CD4-positive, alpha-beta T cell (primary cell): ENCODE results near the gene CCNQ. TPM values are rescaled to one million over a fixed set of nuclear protein-coding genes. Genes with fewer than 3 reads are reported as not detected.

Experiments
- ATAC-seq: fragments of 200-7000 bp; cut with Tn5 transposase; one replicate; pipeline ENCODE4 v1.10.0; 2022; ENCODE audit warnings: mild to moderate bottlenecking; ENCODE audit not compliant: poor library complexity
- CTCF ChIA-PET: fragments of 350-600 bp; sonication (Branson Sonifier 250); formaldehyde crosslinking; loops from one replicate; lab custom pipeline; 2021; ENCODE audit warnings: antibody characterized with exemption, inconsistent platforms; lab: Charles Lee
- POLR2A ChIA-PET: fragments of 350-600 bp; sonication (Branson Sonifier 250); formaldehyde crosslinking; loops from one replicate; lab custom pipeline; 2021; ENCODE audit warnings: antibody characterized with exemption, inconsistent platforms; lab: Charles Lee
- DNase-seq, 14 experiments: peaks; one replicate each; pipeline ENCODE4 v3.0.0-alpha.2; 2013 to 2020; ENCODE audit warnings: mixed read lengths in 2 of 14
- H3K27ac ChIP-seq, 2 donors: one replicate each; pipeline versions ENCODE4 v1.5.1 to v1.7.0; 2013; ENCODE audit warnings: low read length in 2 of 2, low read depth in 1 of 2, mild to moderate bottlenecking in 1 of 2
- H3K27me3 ChIP-seq, 2 experiments: 1 replicate in 1 of 2; 2 replicates in 1 of 2; pipeline versions ENCODE4 v1.6.1 to v1.7.0; 2013; ENCODE audit warnings: low read length in 2 of 2, control low read depth in 1 of 2, mild to moderate bottlenecking in 1 of 2, moderate library complexity in 1 of 2; ENCODE audit not compliant: insufficient read depth in 2 of 2, control insufficient read depth in 1 of 2
- H3K36me3 ChIP-seq: one replicate; pipeline ENCODE4 v1.6.1; 2013; ENCODE audit warnings: low read length, control low read depth; ENCODE audit not compliant: insufficient read depth
- H3K4me1 ChIP-seq: one replicate; pipeline ENCODE4 v1.6.1; 2013; ENCODE audit warnings: low read length, control low read depth; ENCODE audit not compliant: insufficient read depth
- H3K4me3 ChIP-seq: one replicate; pipeline ENCODE4 v1.5.1; 2013; ENCODE audit warnings: mild to moderate bottlenecking, low read length, moderate library complexity
- H3K9me3 ChIP-seq, 2 experiments: 1 replicate in 1 of 2; 2 replicates in 1 of 2; pipeline versions ENCODE4 v1.6.1 to v1.7.0; 2013; ENCODE audit warnings: low read length in 2 of 2, mild to moderate bottlenecking in 2 of 2, control low read depth in 1 of 2, moderate library complexity in 1 of 2; ENCODE audit not compliant: control insufficient read depth in 1 of 2, insufficient read depth in 1 of 2
- H3K27ac Mint-ChIP-seq: one replicate; pipeline ENCODE4 v1.8.0; 2020; ENCODE audit warnings: mixed read lengths
- H3K27me3 Mint-ChIP-seq: one replicate; pipeline ENCODE4 v1.8.0; 2021; ENCODE audit warnings: mixed read lengths
- H3K36me3 Mint-ChIP-seq: one replicate; pipeline ENCODE4 v1.8.0; 2021; ENCODE audit warnings: low read depth, mixed read lengths
- H3K4me1 Mint-ChIP-seq: one replicate; pipeline ENCODE4 v1.8.0; 2021; ENCODE audit warnings: low read depth, mixed read lengths
- H3K4me3 Mint-ChIP-seq: one replicate; pipeline ENCODE4 v1.8.0; 2020; ENCODE audit warnings: mild to moderate bottlenecking, mixed read lengths
- H3K9me3 Mint-ChIP-seq: one replicate; pipeline ENCODE4 v1.8.0; 2020; ENCODE audit warnings: mixed read lengths
- intact Hi-C, 2 experiments: fragments of 100-400 bp; cut with DNase I in 1 of 2; cut with micrococcal nuclease in 1 of 2; formaldehyde crosslinking; loops; one replicate each; pipeline versions ENCODE4 v1.15.1 to v1.9.0; 2023 to 2025; cut with DNase I, micrococcal nuclease
- total RNA-seq, 174 experiments: library from RNA in 2 of 174; stranded (reverse) in 2 of 174; gene quantifications; one replicate each; pipeline ENCODE4 v1.2.3 and lab custom pipeline; 2021 to 2026
- TF ChIP-seq, protein P1 (sequence below): fragments of 200-600 bp; IDR thresholded peaks from one replicate; pipeline ENCODE4 v1.8.0; 2022; ENCODE audit warnings: antibody characterized with exemption, mild to moderate bottlenecking

Gene CCNQ
- total RNA-seq, 2 experiments from 2014 or later: 13.9 to 14.1 TPM

GRCh38 chrX:153642051-153642654 lies 43.2 kb upstream of the CCNQ start:
- Mint-ChIP-seq H3K27ac (no peak overlapping the region), H3K4me3 (no peak overlapping the region), H3K9me3 (no peaks in the 10 kb centered on the region), H3K27me3 (peaks cover 35% of the 10 kb centered on the region), H3K4me1 (peaks cover 5% of the 10 kb centered on the region), H3K36me3 (no peaks in the 10 kb centered on the region)
- H3K27me3 ChIP-seq: peaks cover 30 to 37% of the 10 kb centered on the region in 2 experiments
- intact Hi-C loops: no loop called here
- H3K27ac ChIP-seq: no peak overlapping the region
- TF ChIP-seq, protein P1, sequence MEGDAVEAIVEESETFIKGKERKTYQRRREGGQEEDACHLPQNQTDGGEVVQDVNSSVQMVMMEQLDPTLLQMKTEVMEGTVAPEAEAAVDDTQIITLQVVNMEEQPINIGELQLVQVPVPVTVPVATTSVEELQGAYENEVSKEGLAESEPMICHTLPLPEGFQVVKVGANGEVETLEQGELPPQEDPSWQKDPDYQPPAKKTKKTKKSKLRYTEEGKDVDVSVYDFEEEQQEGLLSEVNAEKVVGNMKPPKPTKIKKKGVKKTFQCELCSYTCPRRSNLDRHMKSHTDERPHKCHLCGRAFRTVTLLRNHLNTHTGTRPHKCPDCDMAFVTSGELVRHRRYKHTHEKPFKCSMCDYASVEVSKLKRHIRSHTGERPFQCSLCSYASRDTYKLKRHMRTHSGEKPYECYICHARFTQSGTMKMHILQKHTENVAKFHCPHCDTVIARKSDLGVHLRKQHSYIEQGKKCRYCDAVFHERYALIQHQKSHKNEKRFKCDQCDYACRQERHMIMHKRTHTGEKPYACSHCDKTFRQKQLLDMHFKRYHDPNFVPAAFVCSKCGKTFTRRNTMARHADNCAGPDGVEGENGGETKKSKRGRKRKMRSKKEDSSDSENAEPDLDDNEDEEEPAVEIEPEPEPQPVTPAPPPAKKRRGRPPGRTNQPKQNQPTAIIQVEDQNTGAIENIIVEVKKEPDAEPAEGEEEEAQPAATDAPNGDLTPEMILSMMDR: no peak
- no peak overlapping the region for H3K4me3 ChIP-seq
- ATAC-seq: no peak
- H3K9me3 ChIP-seq: peaks cover 0 to 12% of the 10 kb centered on the region in 2 experiments
- CTCF ChIA-PET: no interaction called here
- no peaks in the 10 kb centered on the region for H3K36me3 ChIP-seq
- POLR2A ChIA-PET: no interaction called here
- peak in 2 of 14 experiments; percentile 47 for DNase-seq
- H3K4me1 ChIP-seq: peaks cover 23% of the 10 kb centered on the region

DNA sequence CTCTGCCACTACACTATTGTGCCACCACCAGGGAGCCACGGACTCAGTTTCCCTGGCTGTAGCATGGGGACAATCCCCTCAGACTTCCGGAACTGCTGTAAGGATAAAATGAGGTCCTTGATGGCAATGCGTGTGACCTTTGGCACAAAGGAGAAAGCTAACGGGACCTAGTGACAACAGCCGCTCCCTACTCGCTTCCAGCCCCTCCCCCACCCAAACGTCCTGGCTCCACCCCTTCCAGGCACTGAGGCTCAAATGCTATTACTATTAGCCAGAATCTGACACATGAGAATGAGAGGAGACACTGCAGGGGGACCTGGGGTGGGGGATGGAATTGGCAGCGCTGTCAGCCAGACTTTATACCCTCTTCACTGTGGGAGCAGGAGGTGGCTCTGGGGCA lies 42.7 kb upstream of the CCNQ start:
- no peak overlapping the region for H3K4me3 Mint-ChIP-seq
- DNase-seq (no peak), ATAC-seq (no peak)
- peaks cover 5% of the 10 kb centered on the region for H3K4me1 Mint-ChIP-seq
- H3K27ac ChIP-seq: no peak overlapping the region
- CTCF ChIA-PET: no interaction called here
- intact Hi-C loops: no loop called here
- POLR2A ChIA-PET: no interaction called here
- H3K9me3 Mint-ChIP-seq: no peaks in the 10 kb centered on the region
- peaks cover 21% of the 10 kb centered on the region for H3K4me1 ChIP-seq
- peaks cover 35% of the 10 kb centered on the region for H3K27me3 Mint-ChIP-seq
- H3K9me3 ChIP-seq: peaks cover 0 to 9% of the 10 kb centered on the region in 2 experiments
- TF ChIP-seq, protein P1: no peak
- no peak overlapping the region for H3K27ac Mint-ChIP-seq
- no peak overlapping the region for H3K4me3 ChIP-seq
- peaks cover 30 to 36% of the 10 kb centered on the region in 2 experiments for H3K27me3 ChIP-seq
- H3K36me3 Mint-ChIP-seq: no peaks in the 10 kb centered on the region
- H3K36me3 ChIP-seq: no peaks in the 10 kb centered on the region

GRCh38 chrX:153640736-153641575 lies 42.0 kb upstream of the CCNQ start:
- CTCF ChIA-PET: no interaction called here
- Mint-ChIP-seq H3K27ac (no peak overlapping the region), H3K4me1 (peaks cover 5% of the 10 kb centered on the region), H3K9me3 (no peaks in the 10 kb centered on the region), H3K27me3 (peaks cover 31% of the 10 kb centered on the region), H3K36me3 (no peaks in the 10 kb centered on the region), H3K4me3 (no peak overlapping the region)
- Histone ChIP-seq H3K36me3 (no peaks in the 10 kb centered on the region), H3K27me3 (peaks cover 23 to 30% of the 10 kb centered on the region in 2 experiments), H3K27ac (no peak overlapping the region), H3K9me3 (peaks cover 0 to 7% of the 10 kb centered on the region in 2 experiments), H3K4me3 (no peak overlapping the region), H3K4me1 (peaks cover 18% of the 10 kb centered on the region)
- POLR2A ChIA-PET: no interaction called here
- ATAC-seq: no peak
- DNase-seq: no peak
- intact Hi-C loops: no loop called here
- TF ChIP-seq, protein P1: no peak
